Left ventricle myocardium inferior (tissue), 1 donor: Measurements from ENCODE around the gene TTC16. TPM values are rescaled to one million over a fixed set of nuclear protein-coding genes. Genes with fewer than 3 reads are reported as not detected.

ENCODE experiments used
- DNase-seq: peaks from one replicate; pipeline ENCODE4 v3.0.0-alpha.2; 2020
- H3K27ac ChIP-seq: fragments of 200-600 bp; replicated peaks from 2 replicates; pipeline ENCODE4 v1.8.0; 2021
- H3K27me3 ChIP-seq: fragments of 200-600 bp; 2 replicates; pipeline ENCODE4 v1.8.0; 2021; ENCODE audit warnings: low read depth
- H3K36me3 ChIP-seq: fragments of 200-600 bp; 2 replicates; pipeline ENCODE4 v1.8.0; 2021
- H3K4me1 ChIP-seq: fragments of 200-600 bp; 2 replicates; pipeline ENCODE4 v1.8.0; 2021
- H3K4me3 ChIP-seq: fragments of 200-600 bp; 2 replicates; pipeline ENCODE4 v1.8.0; 2021; ENCODE audit warnings: mild to moderate bottlenecking, moderate library complexity
- H3K9me3 ChIP-seq: fragments of 200-600 bp; replicated peaks from 2 replicates; pipeline ENCODE4 v1.8.0; 2021
- CTCF ChIP-seq: fragments of 200-600 bp; IDR thresholded peaks from 2 replicates; pipeline ENCODE4 v1.8.0; 2021; ENCODE audit warnings: antibody characterized with exemption, mild to moderate bottlenecking, borderline replicate concordance
- intact Hi-C: fragments of 100-400 bp; cut with micrococcal nuclease; formaldehyde crosslinking; loops from one replicate; pipeline ENCODE4 v1.11.0; 2022
- total RNA-seq: library from RNA; stranded (reverse); fragmentation: NEBNext Ultra II Directional; extraction: Animal tissue kit (Norgen Biotek cat#: 25700); gene quantifications from one replicate; pipeline ENCODE4 v1.2.1, GENCODE V29; 2021
- donor health status: DM: no; HTN: yes; CAD: no; lungs with severe emphysema.

The TTC16 gene
- total RNA-seq, 1 donor from 2014 or later, result 0.25 TPM

- Histone ChIP-seq H3K27ac (no peak overlapping the region), H3K4me1 (no peaks in the 10 kb centered on the region), H3K4me3 (no peak overlapping the region), H3K36me3 (peaks cover 86% of the 10 kb centered on the region), H3K9me3 (no peaks in the 10 kb centered on the region), H3K27me3 (no peaks in the 10 kb centered on the region)
- no peak for TF ChIP-seq CTCF
- intact Hi-C loops, result no loop called here
- DNase-seq, result no peak
Observed at GRCh38 chr9:127684576-127684975, 31.3 kb upstream of the TTC16 start.

GRCh38 chr9:127686461-127687393 is 29.2 kb upstream of the TTC16 start:
- TF ChIP-seq CTCF, result no peak
- H3K27ac ChIP-seq, result no peak overlapping the region
- H3K4me3 ChIP-seq, result no peak overlapping the region
- H3K36me3 ChIP-seq, result peaks cover 86% of the 10 kb centered on the region
- DNase-seq, result no peak
- H3K27me3 ChIP-seq, result no peaks in the 10 kb centered on the region
- intact Hi-C loops, result no loop called here
- H3K9me3 ChIP-seq, result no peaks in the 10 kb centered on the region
- H3K4me1 ChIP-seq, result no peaks in the 10 kb centered on the region

GRCh38 chr9:127689329-127690000 is 26.4 kb upstream of the TTC16 start:
- no peak for TF ChIP-seq CTCF
- Histone ChIP-seq H3K27ac (no peak overlapping the region), H3K27me3 (no peaks in the 10 kb centered on the region), H3K9me3 (no peaks in the 10 kb centered on the region), H3K4me3 (no peak overlapping the region), H3K36me3 (peaks cover 64% of the 10 kb centered on the region), H3K4me1 (no peaks in the 10 kb centered on the region)
- no peak for DNase-seq
- intact Hi-C loops, result no loop called here

GRCh38 chr9:127690735-127691134 is 25.1 kb upstream of the TTC16 start:
- no peaks in the 10 kb centered on the region for H3K4me1 ChIP-seq
- H3K9me3 ChIP-seq, result no peaks in the 10 kb centered on the region
- no peaks in the 10 kb centered on the region for H3K27me3 ChIP-seq
- H3K36me3 ChIP-seq, result peaks cover 62% of the 10 kb centered on the region
- no peak overlapping the region for H3K4me3 ChIP-seq
- DNase-seq, result no peak
- H3K27ac ChIP-seq, result no peak overlapping the region
- intact Hi-C loops, result no loop called here
- TF ChIP-seq CTCF, result no peak

- peaks cover 49% of the 10 kb centered on the region for H3K36me3 ChIP-seq
- H3K27me3 ChIP-seq, result no peaks in the 10 kb centered on the region
- no peaks in the 10 kb centered on the region for H3K4me1 ChIP-seq
- H3K9me3 ChIP-seq, result no peaks in the 10 kb centered on the region
- H3K27ac ChIP-seq, result no peak overlapping the region
- no peak overlapping the region for H3K4me3 ChIP-seq
- no peak for TF ChIP-seq CTCF
- intact Hi-C loops, result no loop called here
- DNase-seq, result no peak
Observed at GRCh38 chr9:127692071-127692470, 23.8 kb upstream of the TTC16 start.
